CD14-positive monocyte (primary cell): ENCODE measurements around the gene MADD. TPM values are rescaled to one million over a fixed set of nuclear protein-coding genes. Genes with fewer than 3 reads are reported as not detected.

Experiments used
- DNase-seq, 3 donors: peaks; one replicate each; pipeline ENCODE4 v3.0.0-alpha.2; 2011 to 2022
- H2AFZ ChIP-seq: 2 replicates; pipeline ENCODE4 v1.6.0; 2012; ENCODE audit warnings: mild to moderate bottlenecking, low read depth, low read length, inconsistent platforms; ENCODE audit not compliant: insufficient read depth, poor library complexity, severe bottlenecking
- H3K27ac ChIP-seq, 2 donors: 1 replicate in 1 of 2; 2 replicates in 1 of 2; pipeline ENCODE4 v1.5.1; 2012 to 2013; ENCODE audit warnings: low read length in 2 of 2, control low read depth in 1 of 2, inconsistent platforms in 1 of 2, low read depth in 1 of 2, mild to moderate bottlenecking in 1 of 2
- H3K27me3 ChIP-seq, 2 donors: one replicate each; pipeline versions ENCODE4 v1.6.0 to v1.6.1; 2011 to 2013; ENCODE audit warnings: low read length in 2 of 2; ENCODE audit not compliant: control insufficient read depth in 2 of 2, insufficient read depth in 2 of 2
- H3K36me3 ChIP-seq, 2 donors: replicated peaks in 1 of 2; 1 replicate in 1 of 2; 2 replicates in 1 of 2; pipeline versions ENCODE4 v1.5.1 to v1.6.1; 2012 to 2013; ENCODE audit warnings: low read length in 2 of 2, control low read depth in 1 of 2, inconsistent platforms in 1 of 2, mild to moderate bottlenecking in 1 of 2; ENCODE audit not compliant: insufficient read depth in 2 of 2, control insufficient read depth in 1 of 2
- H3K4me1 ChIP-seq, 2 donors: 1 replicate in 1 of 2; 2 replicates in 1 of 2; pipeline versions ENCODE4 v1.5.1 to v1.6.1; 2012 to 2013; ENCODE audit warnings: low read length in 2 of 2, control low read depth in 1 of 2, inconsistent platforms in 1 of 2, mild to moderate bottlenecking in 1 of 2, moderate library complexity in 1 of 2; ENCODE audit not compliant: insufficient read depth in 2 of 2, control insufficient read depth in 1 of 2
- H3K4me2 ChIP-seq: replicated peaks from 2 replicates; pipeline ENCODE3; 2012; ENCODE audit warnings: low read length, moderate library complexity, mild to moderate bottlenecking; ENCODE audit not compliant: poor library complexity, severe bottlenecking; ENCODE audit errors: extremely low read depth
- H3K4me3 ChIP-seq, 3 experiments: fragments of 200-600 bp in 1 of 3; sonication (generic) in 1 of 3; replicated peaks in 1 of 3; 1 replicate in 2 of 3; 2 replicates in 1 of 3; pipeline ENCODE4 v1.5.1; 2011 to 2013; ENCODE audit warnings: low read length in 3 of 3, mild to moderate bottlenecking in 3 of 3, control low read depth in 2 of 3, low read depth in 2 of 3, inconsistent platforms in 1 of 3, moderate library complexity in 1 of 3
- H3K79me2 ChIP-seq: 2 replicates; pipeline ENCODE4 v1.6.0; 2012; ENCODE audit warnings: mild to moderate bottlenecking, control low read depth, inconsistent platforms, low read length, moderate library complexity; ENCODE audit not compliant: insufficient read depth
- H3K9ac ChIP-seq: 2 replicates; pipeline ENCODE4 v1.6.0; 2017; ENCODE audit warnings: low read length, mild to moderate bottlenecking; ENCODE audit not compliant: insufficient read depth, poor library complexity, severe bottlenecking
- H3K9me3 ChIP-seq, 2 donors: replicated peaks in 1 of 2; 1 replicate in 1 of 2; 2 replicates in 1 of 2; pipeline versions ENCODE4 v1.5.1 to v1.6.1; 2012 to 2013; ENCODE audit warnings: low read length in 2 of 2, control low read depth in 1 of 2; ENCODE audit not compliant: control insufficient read depth in 1 of 2, insufficient read depth in 1 of 2
- H4K20me1 ChIP-seq: 2 replicates; pipeline ENCODE4 v1.6.0; 2012; ENCODE audit warnings: mild to moderate bottlenecking, low read length, control low read depth, moderate library complexity; ENCODE audit not compliant: insufficient read depth
- H3K27ac Mint-ChIP-seq, 7 donors: one replicate each; pipeline ENCODE4 v1.8.0; 2020; ENCODE audit warnings: mild to moderate bottlenecking in 7 of 7, mixed read lengths in 7 of 7, moderate library complexity in 6 of 7, inconsistent platforms in 2 of 7
- H3K27me3 Mint-ChIP-seq, 3 donors: one replicate each; pipeline ENCODE4 v1.8.0; 2021 to 2022; ENCODE audit warnings: low read depth in 3 of 3, mild to moderate bottlenecking in 3 of 3, mixed read lengths in 3 of 3, moderate library complexity in 3 of 3, inconsistent platforms in 1 of 3
- H3K36me3 Mint-ChIP-seq, 2 donors: one replicate each; pipeline ENCODE4 v1.8.0; 2020; ENCODE audit warnings: mixed read lengths in 2 of 2, inconsistent platforms in 1 of 2, mild to moderate bottlenecking in 1 of 2
- H3K4me1 Mint-ChIP-seq: one replicate; pipeline ENCODE4 v1.8.0; 2020; ENCODE audit warnings: mild to moderate bottlenecking, mixed read lengths
- H3K4me3 Mint-ChIP-seq, 2 donors: one replicate each; pipeline ENCODE4 v1.8.0; 2020; ENCODE audit warnings: mild to moderate bottlenecking in 2 of 2, mixed read lengths in 2 of 2, moderate library complexity in 1 of 2
- H3K9me3 Mint-ChIP-seq, 7 donors: one replicate each; pipeline ENCODE4 v1.8.0; 2020 to 2022; ENCODE audit warnings: mixed read lengths in 7 of 7, mild to moderate bottlenecking in 6 of 7, moderate library complexity in 6 of 7, inconsistent platforms in 2 of 7
- CTCF ChIP-seq: fragments of 200-600 bp; IDR thresholded peaks from one replicate; pipeline ENCODE4 v1.8.0; 2022; ENCODE audit warnings: antibody characterized with exemption, mild to moderate bottlenecking
- whole genome bisulfite sequencing: methylation state at CpG from one replicate; pipeline ENCODE4 v1.1.5; 2013; ENCODE audit warnings: missing lambda C conversion rate; ENCODE audit not compliant: insufficient coverage; 5-methylcytosine and 5-hydroxymethylcytosine counted together
- intact Hi-C, 2 donors: fragments of 100-400 bp; cut with micrococcal nuclease; formaldehyde crosslinking; loops; one replicate each; pipeline versions ENCODE4 v1.15.0 to v1.15.1; 2023
- polyA plus RNA-seq, 3 donors: library from polyadenylated mRNA; depleted of rRNA in 1 of 3; unstranded in 2 of 3; stranded (reverse) in 1 of 3; fragments of 300-500 nt in 2 of 3; fragments of >200 nt in 1 of 3; fragmentation: Illumina TruSeq in 2 of 3; gene quantifications; 1 replicate in 2 of 3; 2 replicates in 1 of 3; pipeline ENCODE4 v1.2.3, GENCODE V29; 2012 to 2021

Gene MADD
- polyA plus RNA-seq, 3 donors, result 6.4 to 58.1 (median 12.2) TPM

- Mint-ChIP-seq H3K36me3 (peaks cover 0 to under 1% of the 10 kb centered on the region in 2 donors), H3K27me3 (peaks cover 0 to 3% (median 1%) of the 10 kb centered on the region in 3 donors), H3K9me3 (no peaks in the 10 kb centered on the region), H3K4me3 (peak overlapping the region; percentile 83 to 93), H3K27ac (peak overlapping the region; percentile 96 to 100 (median 98)), H3K4me1 (peaks cover 55% of the 10 kb centered on the region)
- peaks cover under 1% of the 10 kb centered on the region in 2 donors for H3K36me3 ChIP-seq
- peak overlapping the region; percentile 85 for H3K4me2 ChIP-seq
- WGBS, result 25% methylated on average over 12 of the region's 13 CpGs
- peaks cover 36% of the 10 kb centered on the region for H3K79me2 ChIP-seq
- H3K4me3 ChIP-seq, result peak overlapping the region in 2 of 3 experiments; percentile 63 to 80
- H3K27me3 ChIP-seq, result no peaks in the 10 kb centered on the region
- H3K9ac ChIP-seq, result peak overlapping the region; percentile 80
- DNase-seq, result no peak
- H3K27ac ChIP-seq, result peak overlapping the region; percentile 96
- peaks cover 31% of the 10 kb centered on the region for H4K20me1 ChIP-seq
- no peaks in the 10 kb centered on the region for H3K9me3 ChIP-seq
- TF ChIP-seq CTCF, result no peak
- H2AFZ ChIP-seq, result peak overlapping the region; percentile 86
- intact Hi-C loops, result loop anchor here (1.0 to 5.0 kb wide), 5 partner anchors 19 to 159 kb away; partner anchors contain the start of genes ARFGAP2 (in 2 of the 2), DDB2 (in 2 of the 2) and PSMC3 (in 1 of the 2)
- peaks cover 53 to 58% of the 10 kb centered on the region in 2 donors for H3K4me1 ChIP-seq
Observed at GRCh38 chr11:47268448-47269001, 1.4 kb upstream of the MADD start.

DNA sequence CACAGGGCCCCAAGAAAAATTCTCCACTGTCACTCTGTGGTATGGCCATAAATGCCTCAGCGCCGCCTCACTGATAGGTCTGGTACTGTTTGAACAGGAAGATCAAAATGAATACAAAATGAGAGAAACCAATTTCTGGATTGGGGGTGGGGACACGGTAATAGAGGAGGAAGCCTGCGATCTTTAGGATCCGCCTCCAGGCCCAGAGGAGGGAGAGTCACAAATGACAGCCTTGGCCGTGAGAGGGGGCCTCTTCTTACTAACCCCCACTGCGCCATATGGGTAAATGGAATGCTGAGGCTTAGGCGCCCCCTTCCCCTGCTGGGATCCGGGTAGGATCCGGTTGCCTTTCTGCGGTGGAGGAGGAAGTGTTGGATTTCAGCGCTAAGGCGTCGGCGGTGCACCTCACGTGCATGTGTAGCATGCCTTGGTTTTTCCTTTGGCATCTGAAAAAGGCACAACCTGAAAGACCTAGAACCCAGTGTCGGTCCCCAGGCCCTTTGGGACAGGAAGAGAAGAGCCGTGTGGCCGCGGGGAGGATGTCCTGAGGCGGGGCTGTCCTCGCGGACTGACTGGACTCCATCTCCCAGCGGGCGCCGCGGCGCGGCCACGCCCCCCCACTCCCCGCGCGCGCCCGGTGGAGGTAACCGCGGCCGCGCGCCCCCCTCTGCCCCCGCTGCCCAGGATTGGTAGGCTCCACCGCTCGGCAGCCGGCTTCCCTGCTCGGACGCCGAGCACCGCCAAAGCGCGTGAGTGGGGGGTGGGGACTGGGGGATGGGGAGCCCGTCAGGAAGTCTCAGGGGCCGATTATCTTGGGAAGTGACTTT is 718 bp upstream of the MADD start:
- Histone ChIP-seq H3K4me1 (peaks cover 53 to 58% of the 10 kb centered on the region in 2 donors), H3K36me3 (peaks cover 7 to 8% of the 10 kb centered on the region in 2 donors), H3K79me2 (peaks cover 43% of the 10 kb centered on the region), H4K20me1 (peaks cover 38% of the 10 kb centered on the region), H3K27me3 (no peaks in the 10 kb centered on the region), H3K4me2 (peak overlapping the region; percentile 85), H3K9ac (peak overlapping the region; percentile 80), H3K9me3 (no peaks in the 10 kb centered on the region), H3K4me3 (peak overlapping the region; percentile 63 to 95 (median 80)), H3K27ac (peak overlapping the region; percentile 96), H2AFZ (peak overlapping the region; percentile 86)
- H3K27me3 Mint-ChIP-seq, result peaks cover 0 to 3% (median 1%) of the 10 kb centered on the region in 3 donors
- peak; percentile 23 for TF ChIP-seq CTCF
- no peaks in the 10 kb centered on the region for H3K9me3 Mint-ChIP-seq
- H3K36me3 Mint-ChIP-seq, result peaks cover under 1 to 8% of the 10 kb centered on the region in 2 donors
- peak overlapping the region; percentile 96 to 100 (median 98) for H3K27ac Mint-ChIP-seq
- WGBS, result 0% methylated on average over 42 of the region's 52 CpGs
- intact Hi-C loops, result loop anchor here (1.0 to 5.0 kb wide), 5 partner anchors 20 to 158 kb away; partner anchors contain the start of genes ARFGAP2 (in 2 of the 2), DDB2 (in 2 of the 2) and PSMC3 (in 1 of the 2)
- DNase-seq, result peak; percentile 88 to 91 (median 90)
- peaks cover 55% of the 10 kb centered on the region for H3K4me1 Mint-ChIP-seq
- H3K4me3 Mint-ChIP-seq, result peak overlapping the region; percentile 83 to 93
